HEK293 (cell line): ENCODE measurements around the gene CIAPIN1.
A peak's percentile ranks its signal among the peaks of the same experiment; 100 is the strongest.

Experiments
- CTCF ChIA-PET: fragments of 350-600 bp; formaldehyde crosslinking; extraction: SDS; loops from one replicate; lab custom pipeline; 2021; ENCODE audit warnings: antibody characterized with exemption; lab: Yijun Ruan, JAX
- POLR2A ChIA-PET: fragments of 300-600 bp; formaldehyde crosslinking; extraction: SDS; loops from one replicate; lab custom pipeline; 2020; ENCODE audit warnings: antibody characterized with exemption, inconsistent platforms; lab: Yijun Ruan, JAX
- H3K27ac ChIP-seq: fragments of 200-500 bp; sonication (Bioruptor generic); 2 replicates; pipeline ENCODE4 v1.5.1; 2014; ENCODE audit warnings: low read depth, low read length, control low read depth, inconsistent platforms; ENCODE audit errors: extremely low read depth
- H3K36me3 ChIP-seq, 2 experiments: fragments of 200-500 bp in 1 of 2; sonication (Bioruptor generic) in 1 of 2; 1 replicate in 1 of 2; 2 replicates in 1 of 2; pipeline ENCODE4 v1.5.1; 2014 to 2017; ENCODE audit warnings: inconsistent platforms in 2 of 2, low read length in 2 of 2; ENCODE audit not compliant: control insufficient read depth in 2 of 2, insufficient read depth in 1 of 2
- H3K4me1 ChIP-seq: fragments of 200-500 bp; sonication (Bioruptor generic); 2 replicates; pipeline ENCODE4 v1.5.1; 2014; ENCODE audit warnings: mild to moderate bottlenecking, low read length, inconsistent platforms; ENCODE audit not compliant: control insufficient read depth, insufficient read depth
- H3K4me3 ChIP-seq: 2 replicates; pipeline ENCODE4 v1.5.1; 2011; ENCODE audit warnings: low read depth, mild to moderate bottlenecking, control low read depth, low read length, moderate library complexity
- H3K9me3 ChIP-seq: fragments of 200-500 bp; sonication (Bioruptor generic); 2 replicates; pipeline ENCODE4 v1.5.1; 2014; ENCODE audit warnings: low read depth, low read length, inconsistent platforms; ENCODE audit not compliant: control insufficient read depth, insufficient read depth
- BCL11A ChIP-seq: fragments of 450-650 bp; formaldehyde crosslinking; IDR thresholded peaks from 2 replicates; pipeline ENCODE4 v1.5.1; 2016; ENCODE audit warnings: low read depth, missing biosample characterization, missing genetic modification characterization
- HOXA7 ChIP-seq: sonication (generic); formaldehyde crosslinking; IDR thresholded peaks from 2 replicates; pipeline ENCODE4 v1.8.1; 2022; ENCODE audit warnings: missing genetic modification reagents, borderline replicate concordance
- KLF10 ChIP-seq: fragments of 450-650 bp; IDR thresholded peaks from 2 replicates; pipeline ENCODE4 v1.5.1; 2018; ENCODE audit warnings: missing biosample characterization, mild to moderate bottlenecking, missing genetic modification characterization
- KLF16 ChIP-seq: fragments of 450-650 bp; formaldehyde crosslinking; IDR thresholded peaks from 2 replicates; pipeline ENCODE4 v1.5.1; 2017; ENCODE audit warnings: missing biosample characterization, missing genetic modification characterization
- MYNN ChIP-seq: fragments of 450-650 bp; formaldehyde crosslinking; IDR thresholded peaks from 2 replicates; pipeline ENCODE4 v1.5.1; 2016; ENCODE audit warnings: missing biosample characterization, missing genetic modification characterization, borderline replicate concordance
- PRDM10 ChIP-seq: fragments of 450-650 bp; formaldehyde crosslinking; IDR thresholded peaks from 2 replicates; pipeline ENCODE4 v1.5.1; 2016; ENCODE audit warnings: missing biosample characterization, missing genetic modification characterization
- REST ChIP-seq: fragments of 450-650 bp; formaldehyde crosslinking; IDR thresholded peaks from 2 replicates; pipeline ENCODE4 v1.5.1; 2016; ENCODE audit warnings: missing biosample characterization, missing genetic modification characterization
- ZBTB6 ChIP-seq: fragments of 450-650 bp; formaldehyde crosslinking; IDR thresholded peaks from 2 replicates; pipeline ENCODE4 v1.5.1; 2017; ENCODE audit warnings: missing biosample characterization, missing genetic modification characterization
- ZNF10 ChIP-seq: fragments of 450-650 bp; formaldehyde crosslinking; IDR thresholded peaks from 2 replicates; pipeline ENCODE4 v1.5.1; 2017; ENCODE audit warnings: missing biosample characterization, missing genetic modification characterization
- ZNF112 ChIP-seq: fragments of 450-650 bp; formaldehyde crosslinking; IDR thresholded peaks from 2 replicates; pipeline ENCODE4 v1.5.0; 2017; ENCODE audit warnings: missing biosample characterization, missing genetic modification characterization
- ZNF16 ChIP-seq: fragments of 450-650 bp; formaldehyde crosslinking; IDR thresholded peaks from 2 replicates; pipeline ENCODE4 v1.5.1; 2016; ENCODE audit warnings: low read depth, missing biosample characterization, missing genetic modification characterization
- ZNF223 ChIP-seq: fragments of 450-650 bp; formaldehyde crosslinking; IDR thresholded peaks from 2 replicates; pipeline ENCODE4 v1.5.1; 2016; ENCODE audit warnings: missing biosample characterization, missing genetic modification characterization
- ZNF24 ChIP-seq: fragments of 450-650 bp; formaldehyde crosslinking; IDR thresholded peaks from 2 replicates; pipeline ENCODE4 v1.5.1; 2016; ENCODE audit warnings: missing biosample characterization, missing genetic modification characterization
- ZNF248 ChIP-seq: fragments of 450-650 bp; formaldehyde crosslinking; IDR thresholded peaks from 2 replicates; pipeline ENCODE4 v1.5.1; 2017; ENCODE audit warnings: missing biosample characterization, missing genetic modification characterization
- ZNF398 ChIP-seq: fragments of 450-650 bp; formaldehyde crosslinking; IDR thresholded peaks from 2 replicates; pipeline ENCODE4 v1.5.1; 2017; ENCODE audit warnings: missing biosample characterization, missing genetic modification characterization
- ZNF426 ChIP-seq: fragments of 450-650 bp; formaldehyde crosslinking; IDR thresholded peaks from 2 replicates; pipeline ENCODE4 v1.5.1; 2017; ENCODE audit warnings: missing biosample characterization, missing genetic modification characterization, mild to moderate bottlenecking, inconsistent platforms, moderate library complexity
- ZNF521 ChIP-seq: fragments of 450-650 bp; formaldehyde crosslinking; IDR thresholded peaks from 2 replicates; pipeline ENCODE4 v1.5.1; 2017; ENCODE audit warnings: missing biosample characterization, mild to moderate bottlenecking, missing genetic modification characterization
- ZNF549 ChIP-seq: fragments of 450-650 bp; IDR thresholded peaks from 2 replicates; pipeline ENCODE4 v1.5.1; 2018; ENCODE audit warnings: missing biosample characterization, missing genetic modification characterization, mild to moderate bottlenecking, inconsistent platforms, moderate library complexity
- ZNF585B ChIP-seq: fragments of 450-650 bp; formaldehyde crosslinking; IDR thresholded peaks from 2 replicates; pipeline ENCODE4 v1.5.1; 2016; ENCODE audit warnings: missing biosample characterization, missing genetic modification characterization
- ZNF639 ChIP-seq: fragments of 450-650 bp; formaldehyde crosslinking; IDR thresholded peaks from 2 replicates; pipeline ENCODE4 v1.5.1; 2016; ENCODE audit warnings: missing biosample characterization, missing genetic modification characterization
- ZNF664 ChIP-seq: fragments of 450-650 bp; formaldehyde crosslinking; IDR thresholded peaks from 2 replicates; pipeline ENCODE4 v1.5.1; 2016; ENCODE audit warnings: missing biosample characterization, missing genetic modification characterization
- ZNF837 ChIP-seq: fragments of 450-650 bp; formaldehyde crosslinking; IDR thresholded peaks from 2 replicates; pipeline ENCODE4 v1.5.1; 2016; ENCODE audit warnings: missing biosample characterization, missing genetic modification characterization
- ZSCAN16 ChIP-seq: fragments of 450-650 bp; formaldehyde crosslinking; IDR thresholded peaks from 2 replicates; pipeline ENCODE4 v1.5.1; 2016; ENCODE audit warnings: missing biosample characterization, missing genetic modification characterization
- ZSCAN18 ChIP-seq: fragments of 450-650 bp; formaldehyde crosslinking; IDR thresholded peaks from 2 replicates; pipeline ENCODE4 v1.5.1; 2016; ENCODE audit warnings: missing biosample characterization, missing genetic modification characterization

The CIAPIN1 gene

GRCh38 chr16:57394444-57394843 is 52.7 kb downstream of the CIAPIN1 start (continued):
- TF ChIP-seq PRDM10 (tag by site-specific recombination) (0 out of 2 replicates have a peak, but pooled peaks have one; percentile 28), ZNF398 (tag by site-specific recombination) (peak; percentile 20; the same call in 1 of the 2 replicates), MYNN (no peak), ZNF112 (tag by site-specific recombination) (peak; percentile 36; the same call in 1 of the 2 replicates), ZNF837 (no peak)
- TF ChIP-seq, all 188 proteins: peak for 9

GRCh38 chr16:57392694-57393093 is 54.5 kb downstream of the CIAPIN1 start:
- no peak for TF ChIP-seq ZNF426
- TF ChIP-seq ZNF24 (tag by site-specific recombination), result no peak
- no peak for TF ChIP-seq ZNF664 (tag by site-specific recombination)
- TF ChIP-seq ZNF10 (tag by site-specific recombination), result no peak
- TF ChIP-seq ZBTB6, result no peak
- TF ChIP-seq ZNF585B (tag by site-specific recombination), result no peak
- no peak for TF ChIP-seq ZNF639 (tag by site-specific recombination)
- no peak for TF ChIP-seq ZNF16 (tag by site-specific recombination)
- TF ChIP-seq ZSCAN16 (tag by site-specific recombination), result no peak
- no peak for TF ChIP-seq BCL11A (tag by site-specific recombination)
- no peak for TF ChIP-seq HOXA7 (CRISPR knock-in tag)
- TF ChIP-seq ZNF521 (tag by site-specific recombination), result no peak
- no peak for TF ChIP-seq KLF16
- TF ChIP-seq ZSCAN18, result no peak
- no peak for TF ChIP-seq KLF10 (tag by site-specific recombination)
- TF ChIP-seq ZNF549 (tag by site-specific recombination), result no peak
- no peak for TF ChIP-seq ZNF223 (tag by site-specific recombination)
- no peak for TF ChIP-seq ZNF248
- TF ChIP-seq REST (tag by site-specific recombination), result no peak
- H3K36me3 ChIP-seq, result no peaks in the 10 kb centered on the region
- no peak overlapping the region for H3K4me3 ChIP-seq
- no peak overlapping the region for H3K27ac ChIP-seq
- ChIA-PET CTCF (no interaction called here), POLR2A (no interaction called here)
- H3K9me3 ChIP-seq, result no peaks in the 10 kb centered on the region
- no peaks in the 10 kb centered on the region for H3K4me1 ChIP-seq
